Nephron progenitor cell (in vitro differentiated cells): Measurements from ENCODE around the gene EBF3.

ENCODE experiments used
- DNase-seq: peaks from one replicate; pipeline ENCODE4 v3.0.0; 2021
- H3K27ac Mint-ChIP-seq: 2 replicates; pipeline ENCODE4 v1.8.0; 2021; ENCODE audit warnings: mild to moderate bottlenecking, moderate library complexity, mixed read lengths
- H3K27me3 Mint-ChIP-seq: 2 replicates; pipeline ENCODE4 v1.8.0; 2021; ENCODE audit warnings: mild to moderate bottlenecking, low read depth, mixed read lengths; ENCODE audit not compliant: poor library complexity
- H3K36me3 Mint-ChIP-seq: 2 replicates; pipeline ENCODE4 v1.8.0; 2021; ENCODE audit warnings: low read depth, mixed read lengths
- H3K4me1 Mint-ChIP-seq: 2 replicates; pipeline ENCODE4 v1.8.0; 2021; ENCODE audit warnings: mixed read lengths
- H3K4me3 Mint-ChIP-seq: 2 replicates; pipeline ENCODE4 v1.8.0; 2021; ENCODE audit warnings: mild to moderate bottlenecking, moderate library complexity, mixed read lengths
- H3K9me3 Mint-ChIP-seq: 2 replicates; pipeline ENCODE4 v1.8.0; 2021; ENCODE audit warnings: mild to moderate bottlenecking, moderate library complexity, mixed read lengths
- TF ChIP-seq, protein P1 (sequence below): fragments of 200-600 bp; sonication (generic); IDR thresholded peaks from 2 replicates; pipeline ENCODE4 v1.5.0; 2021; ENCODE audit warnings: antibody characterized with exemption

Gene EBF3

DNA sequence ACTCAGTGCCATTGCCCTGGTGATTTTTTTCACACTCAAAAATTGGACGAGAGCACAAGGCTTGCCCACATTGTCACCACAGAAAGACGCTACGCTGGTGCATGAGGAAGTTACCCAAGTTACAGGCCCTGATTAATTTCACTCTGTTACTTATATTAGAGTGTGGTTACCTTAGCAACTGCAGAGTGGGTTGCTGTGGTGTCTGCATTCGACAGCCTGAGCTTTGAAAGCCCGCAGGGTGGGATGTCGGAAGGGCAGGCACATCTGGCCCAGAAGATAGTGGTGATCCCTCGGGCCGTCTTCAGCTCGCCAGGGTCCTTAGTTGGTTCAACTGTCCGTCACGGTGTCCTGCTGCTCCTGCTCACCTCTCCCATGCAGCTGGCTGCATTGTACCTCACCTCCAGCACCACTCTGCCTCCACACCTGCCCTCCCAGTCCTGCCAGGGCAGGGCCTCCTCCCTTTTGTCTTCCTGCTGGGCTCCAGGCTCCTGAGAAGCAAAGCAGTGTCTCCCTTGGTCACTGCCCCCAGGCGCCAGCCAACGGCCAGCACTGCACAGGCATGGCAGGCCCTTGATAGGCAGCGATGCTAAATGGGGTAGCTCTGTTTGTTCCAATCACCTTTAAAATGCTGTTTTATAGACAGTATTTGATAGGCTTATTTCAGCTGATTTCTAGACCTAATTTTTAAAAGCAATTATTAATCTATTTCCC lies 167.2 kb downstream of the EBF3 start:
- Mint-ChIP-seq H3K36me3 (peaks cover 16% of the 10 kb centered on the region), H3K27me3 (peaks cover 2% of the 10 kb centered on the region), H3K27ac (peak overlapping the region; percentile 25), H3K4me3 (no peak overlapping the region), H3K4me1 (peaks cover 23% of the 10 kb centered on the region), H3K9me3 (peaks cover 12% of the 10 kb centered on the region)
- no peak for DNase-seq
- TF ChIP-seq, protein P1, sequence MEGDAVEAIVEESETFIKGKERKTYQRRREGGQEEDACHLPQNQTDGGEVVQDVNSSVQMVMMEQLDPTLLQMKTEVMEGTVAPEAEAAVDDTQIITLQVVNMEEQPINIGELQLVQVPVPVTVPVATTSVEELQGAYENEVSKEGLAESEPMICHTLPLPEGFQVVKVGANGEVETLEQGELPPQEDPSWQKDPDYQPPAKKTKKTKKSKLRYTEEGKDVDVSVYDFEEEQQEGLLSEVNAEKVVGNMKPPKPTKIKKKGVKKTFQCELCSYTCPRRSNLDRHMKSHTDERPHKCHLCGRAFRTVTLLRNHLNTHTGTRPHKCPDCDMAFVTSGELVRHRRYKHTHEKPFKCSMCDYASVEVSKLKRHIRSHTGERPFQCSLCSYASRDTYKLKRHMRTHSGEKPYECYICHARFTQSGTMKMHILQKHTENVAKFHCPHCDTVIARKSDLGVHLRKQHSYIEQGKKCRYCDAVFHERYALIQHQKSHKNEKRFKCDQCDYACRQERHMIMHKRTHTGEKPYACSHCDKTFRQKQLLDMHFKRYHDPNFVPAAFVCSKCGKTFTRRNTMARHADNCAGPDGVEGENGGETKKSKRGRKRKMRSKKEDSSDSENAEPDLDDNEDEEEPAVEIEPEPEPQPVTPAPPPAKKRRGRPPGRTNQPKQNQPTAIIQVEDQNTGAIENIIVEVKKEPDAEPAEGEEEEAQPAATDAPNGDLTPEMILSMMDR, result no peak

DNA sequence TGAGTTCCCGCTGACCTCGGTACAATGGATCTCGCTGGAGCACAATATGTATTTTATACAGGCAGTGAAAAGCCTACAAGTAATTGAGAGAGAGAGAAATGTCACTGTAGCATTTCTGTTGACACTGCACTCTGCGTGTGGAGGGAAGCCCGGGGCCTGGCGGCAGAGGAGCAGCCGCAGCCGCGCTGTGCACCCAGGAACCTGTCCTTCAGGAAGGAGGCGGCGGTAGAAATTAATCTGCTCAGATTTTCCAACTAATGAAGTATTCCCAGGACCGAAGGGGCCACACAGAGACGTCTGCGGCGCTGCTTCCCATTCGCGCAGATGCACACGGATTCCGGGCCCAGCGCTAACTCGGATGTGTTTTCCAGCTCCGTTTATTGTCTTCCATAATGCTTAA lies 170.1 kb downstream of the EBF3 start:
- TF ChIP-seq, protein P1, result no peak
- no peak overlapping the region for H3K4me3 Mint-ChIP-seq
- H3K36me3 Mint-ChIP-seq, result peaks cover 33% of the 10 kb centered on the region
- peaks cover 23% of the 10 kb centered on the region for H3K4me1 Mint-ChIP-seq
- no peak overlapping the region for H3K27ac Mint-ChIP-seq
- peaks cover 2% of the 10 kb centered on the region for H3K27me3 Mint-ChIP-seq
- H3K9me3 Mint-ChIP-seq, result peaks cover 34% of the 10 kb centered on the region
- no peak for DNase-seq

GRCh38 chr10:129793479-129793878 lies 170.6 kb downstream of the EBF3 start:
- Mint-ChIP-seq H3K4me1 (peaks cover 23% of the 10 kb centered on the region), H3K27me3 (peaks cover 2% of the 10 kb centered on the region), H3K36me3 (peaks cover 33% of the 10 kb centered on the region), H3K4me3 (no peak overlapping the region), H3K9me3 (peaks cover 34% of the 10 kb centered on the region), H3K27ac (no peak overlapping the region)
- TF ChIP-seq, protein P1, result no peak
- DNase-seq, result no peak

DNA sequence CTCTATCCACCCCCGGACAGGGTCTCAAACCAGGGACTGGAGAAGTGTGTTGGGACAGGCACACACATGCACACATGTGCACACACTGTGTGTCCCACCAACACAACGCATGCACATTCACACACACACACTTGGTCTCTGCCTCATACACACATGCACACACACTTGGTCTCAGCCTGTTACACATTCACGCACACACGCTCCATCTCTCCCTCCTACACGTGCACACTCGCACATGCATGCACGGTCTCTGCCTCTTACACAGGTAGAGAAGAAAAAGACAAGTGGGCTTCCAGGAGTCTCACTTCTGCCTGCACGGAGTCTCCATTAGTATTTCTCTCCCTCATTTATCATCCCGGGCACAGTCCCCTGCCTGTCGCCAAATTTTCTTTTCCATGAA lies 171.2 kb downstream of the EBF3 start:
- Mint-ChIP-seq H3K4me1 (peaks cover 23% of the 10 kb centered on the region), H3K36me3 (peaks cover 33% of the 10 kb centered on the region), H3K27ac (no peak overlapping the region), H3K9me3 (peaks cover 34% of the 10 kb centered on the region), H3K4me3 (no peak overlapping the region), H3K27me3 (peaks cover 2% of the 10 kb centered on the region)
- DNase-seq, result no peak
- TF ChIP-seq, protein P1, result no peak

DNA sequence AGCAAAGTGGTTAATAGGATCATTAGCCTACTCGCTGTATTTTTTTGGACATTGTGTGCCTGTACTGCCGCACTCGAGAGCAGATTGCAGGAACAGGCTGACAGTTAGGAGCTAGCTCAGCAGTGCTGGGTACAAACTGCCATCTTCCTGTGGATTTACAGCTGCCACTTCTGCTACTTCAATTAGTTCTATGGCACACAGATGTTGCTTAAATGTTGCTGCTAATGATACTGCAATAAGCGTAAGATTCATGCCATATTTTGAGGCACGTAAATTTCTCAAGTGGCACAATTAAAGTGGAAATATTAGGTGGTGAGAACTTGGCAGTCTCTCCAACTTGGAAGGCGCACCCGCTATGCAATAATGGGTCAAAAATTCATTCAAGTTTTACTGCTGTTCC lies 171.9 kb downstream of the EBF3 start:
- TF ChIP-seq, protein P1, result no peak

More for the DNA sequence above, 171.9 kb downstream of the EBF3 start:
- H3K9me3 Mint-ChIP-seq, result peaks cover 34% of the 10 kb centered on the region
- H3K27me3 Mint-ChIP-seq, result peaks cover 2% of the 10 kb centered on the region
- H3K4me1 Mint-ChIP-seq, result peaks cover 25% of the 10 kb centered on the region
- DNase-seq, result no peak
- H3K27ac Mint-ChIP-seq, result no peak overlapping the region
- no peak overlapping the region for H3K4me3 Mint-ChIP-seq
- peaks cover 36% of the 10 kb centered on the region for H3K36me3 Mint-ChIP-seq
